GM18519 (cell line): Measurements from ENCODE around the gene TAF7L.

ENCODE experiments used
- ATAC-seq: cut with Tn5 transposase; IDR thresholded peaks from one replicate; pipeline ENCODE4 v1.9.1; 2021; ENCODE audit warnings: mild to moderate bottlenecking, moderate library complexity; ENCODE audit not compliant: unreplicated experiment, low FRiP score

The TAF7L gene

GRCh38 chrX:101229170-101229569 lies 62.0 kb downstream of the TAF7L start:
- no peak for ATAC-seq

- ATAC-seq = peak; percentile 54
Observed at GRCh38 chrX:101223226-101223625, 67.9 kb downstream of the TAF7L start.

GRCh38 chrX:101220662-101221260 lies 70.4 kb downstream of the TAF7L start:
- no peak for ATAC-seq

GRCh38 chrX:101219864-101220346 lies 71.2 kb downstream of the TAF7L start:
- ATAC-seq = no peak

GRCh38 chrX:101219116-101219863 lies 71.8 kb downstream of the TAF7L start, which contains the start of gene DRP2:
TSS of gene DRP2 (plus strand) at chrX:101219786. CDS start at chrX:101231648, 11,862 bp downstream.
- ATAC-seq = no peak
